GM19455 (cell line): ENCODE data around the gene CAPNS1.
"Not testable (repeated sequence)": the region's sequence is repeated elsewhere in the genome, so short reads cannot be mapped to it uniquely, and the experiment has no call there.

ENCODE experiments used
- ATAC-seq: cut with Tn5 transposase; IDR thresholded peaks from one replicate; pipeline ENCODE4 v1.9.1; 2021; ENCODE audit not compliant: unreplicated experiment

Gene CAPNS1

GRCh38 chr19:36113894-36114720 is 25.8 kb upstream of the CAPNS1 start:
- ATAC-seq: no peak

- peak; percentile 75 for ATAC-seq
Observed at GRCh38 chr19:36114721-36115452, 25.0 kb upstream of the CAPNS1 start, which contains the start of gene POLR2I. Gene POLR2I (minus strand): TSS chr19:36114875. CDS start chr19:36114856, 19 bp downstream.

GRCh38 chr19:36115453-36116343 is 24.2 kb upstream of the CAPNS1 start, which contains the start of gene TBCB:
Gene TBCB (plus strand): TSS chr19:36115468. CDS start chr19:36115561, 93 bp downstream.
- peak; percentile 30 for ATAC-seq

GRCh38 chr19:36116344-36116637 is 23.6 kb upstream of the CAPNS1 start:
- no peak for ATAC-seq

GRCh38 chr19:36120092-36120983 is 19.5 kb upstream of the CAPNS1 start:
- no peak for ATAC-seq

- no peak for ATAC-seq
Observed at GRCh38 chr19:36120984-36121358, 18.9 kb upstream of the CAPNS1 start.

GRCh38 chr19:36121486-36122124 is 18.3 kb upstream of the CAPNS1 start:
- no peak for ATAC-seq

- ATAC-seq: no peak
Observed at GRCh38 chr19:36125557-36125956, 14.3 kb upstream of the CAPNS1 start.

- ATAC-seq: no peak
Observed at GRCh38 chr19:36128392-36128736, 11.5 kb upstream of the CAPNS1 start.

GRCh38 chr19:36131221-36131620 is 8.6 kb upstream of the CAPNS1 start:
- ATAC-seq: not testable (repeated sequence)

- ATAC-seq: not testable (repeated sequence)
Observed at GRCh38 chr19:36134867-36135266, 5.0 kb upstream of the CAPNS1 start.

GRCh38 chr19:36136964-36137686 is 2.7 kb upstream of the CAPNS1 start:
- ATAC-seq: no peak

GRCh38 chr19:36139120-36139472 is 770 bp upstream of the CAPNS1 start:
- no peak for ATAC-seq

GRCh38 chr19:36140304-36141038 is 605 bp downstream of the CAPNS1 start:
- peak; percentile 4 for ATAC-seq

GRCh38 chr19:36141039-36141927 is 1.4 kb downstream of the CAPNS1 start:
- peak; percentile 33 for ATAC-seq

GRCh38 chr19:36142046-36142445 is 2.2 kb downstream of the CAPNS1 start:
- ATAC-seq: no peak

GRCh38 chr19:36142496-36142895 is 2.6 kb downstream of the CAPNS1 start:
- no peak for ATAC-seq

GRCh38 chr19:36144624-36145023 is 4.8 kb downstream of the CAPNS1 start:
- no peak for ATAC-seq
